GM23338 (cell line): ENCODE results near the gene TFPT.

Experiments
- CTCF ChIP-seq, 2 experiments: fragments of 200-600 bp in 1 of 2; sonication (generic) in 1 of 2; conservative IDR thresholded peaks; 2 replicates each; pipeline versions ENCODE4 v1.5.1 to v1.6.1; 2016 to 2017; ENCODE audit warnings: antibody characterized with exemption in 2 of 2, low read depth in 2 of 2, mild to moderate bottlenecking in 2 of 2, moderate library complexity in 1 of 2
- EZH2 ChIP-seq: fragments of 200-600 bp; sonication (generic); IDR thresholded peaks from one replicate; pipeline ENCODE4 v1.8.0; 2017; ENCODE audit warnings: antibody characterized with exemption, mild to moderate bottlenecking, low read depth; ENCODE audit not compliant: unreplicated experiment
- ZNF114 ChIP-seq: fragments of 250-450 bp; sonication (Bioruptor Pico); IDR thresholded peaks from 2 replicates; pipeline ENCODE4 v1.5.0; 2020; ENCODE audit warnings: mild to moderate bottlenecking, moderate library complexity

GRCh38 chr19:54156953-54157352 lies 41.5 kb upstream of the TFPT start:
- TF ChIP-seq CTCF (conservative IDR thresholded peaks at IDR 0.05; ENCODE audit: low read depth in 2 of 2) (no peak), ZNF114 (CRISPR knock-in tag) (no peak), EZH2 (no peak)
